ENCODE data around the gene ZDHHC14. TPM values are rescaled to one million over a fixed set of nuclear protein-coding genes. Genes with fewer than 3 reads are reported as not detected.

Gene ZDHHC14
- total and polyA plus RNA-seq, 2 experiments from 2014 or later, result 3.0 to 7.4 TPM

GRCh38 chr6:157667211-157668008 lies 286.4 kb downstream of the ZDHHC14 start:
- TF ChIP-seq ZNF114 (CRISPR knock-in tag; IDR thresholded peaks at IDR 0.05) (no peak), CTCF (conservative IDR thresholded peaks at IDR 0.05; ENCODE audit: low read depth in 2 of 2) (peak; percentile 86 to 94)
- DNase-seq (ENCODE audit: low spot score) (peak; percentile 85), ATAC-seq (peak; percentile 62)
- peaks cover 29% of the 10 kb centered on the region for H3K4me1 Mint-ChIP-seq
- no peak overlapping the region for H3K27ac Mint-ChIP-seq
- Histone ChIP-seq H3K27ac (ENCODE audit: low read depth) (no peak overlapping the region), H3K79me2 (replicated peaks; ENCODE audit: insufficient read depth) (no peaks in the 10 kb centered on the region), H3K36me3 (ENCODE audit: insufficient read depth) (no peaks in the 10 kb centered on the region), H3K4me3 (no peak overlapping the region), H3K4me2 (no peak overlapping the region), H4K20me1 (replicated peaks; ENCODE audit: insufficient read depth) (no peaks in the 10 kb centered on the region), H3K4me1 (ENCODE audit: insufficient read depth) (peaks cover 19% of the 10 kb centered on the region), H3F3A (replicated peaks; ENCODE audit: low read depth) (0 out of 2 replicates have a peak, but pooled peaks cover 4% of the 10 kb centered on the region), H3K9me2 (ENCODE audit: insufficient read depth) (no peaks in the 10 kb centered on the region), H3K27me3 (ENCODE audit: insufficient read depth) (no peaks in the 10 kb centered on the region), H2AFZ (no peak overlapping the region)
- H3K4me3 Mint-ChIP-seq, result no peak overlapping the region
- H3K36me3 Mint-ChIP-seq (ENCODE audit: low read depth), result no peaks in the 10 kb centered on the region; the same call in 2 of the 3 replicates
- peaks cover 2% of the 10 kb centered on the region for H3K27me3 Mint-ChIP-seq (ENCODE audit: insufficient read depth, low read depth, poor library complexity)
- H3K9me3 Mint-ChIP-seq, result no peaks in the 10 kb centered on the region; the same call in 2 of the 3 replicates

DNA sequence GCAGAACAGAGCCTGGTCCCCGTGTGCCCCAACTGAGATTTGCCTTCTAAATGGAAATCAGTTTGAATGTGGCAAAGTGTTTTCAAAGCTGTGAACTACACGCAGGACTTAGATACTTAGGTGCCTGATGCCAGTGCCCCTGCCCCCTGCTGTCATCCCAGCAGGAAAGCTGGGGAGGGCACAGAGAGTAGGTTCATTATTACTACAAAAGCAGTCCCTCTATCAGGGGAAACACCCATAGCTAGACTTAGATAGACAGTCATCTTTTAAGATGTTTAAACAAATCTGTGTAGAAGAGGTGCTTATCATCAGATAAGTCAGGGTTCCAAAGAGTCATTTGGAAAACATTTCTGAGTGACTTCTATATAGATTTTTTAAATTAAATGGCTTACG lies 287.0 kb downstream of the ZDHHC14 start:
- Histone ChIP-seq H3K36me3 (ENCODE audit: insufficient read depth) (no peaks in the 10 kb centered on the region), H4K20me1 (replicated peaks; ENCODE audit: insufficient read depth) (no peaks in the 10 kb centered on the region), H3K9me2 (ENCODE audit: insufficient read depth) (no peaks in the 10 kb centered on the region), H3F3A (replicated peaks; ENCODE audit: low read depth) (0 out of 2 replicates have a peak, but pooled peaks cover 4% of the 10 kb centered on the region), H3K79me2 (replicated peaks; ENCODE audit: insufficient read depth) (no peaks in the 10 kb centered on the region), H3K4me3 (no peak overlapping the region), H3K27ac (ENCODE audit: low read depth) (no peak overlapping the region), H3K27me3 (ENCODE audit: insufficient read depth) (no peaks in the 10 kb centered on the region), H3K4me2 (no peak overlapping the region), H2AFZ (no peak overlapping the region), H3K4me1 (ENCODE audit: insufficient read depth) (peaks cover 19% of the 10 kb centered on the region)
- DNase-seq (ENCODE audit: low spot score) (no peak), ATAC-seq (no peak)
- no peak overlapping the region for H3K4me3 Mint-ChIP-seq
- peaks cover 29% of the 10 kb centered on the region for H3K4me1 Mint-ChIP-seq
- no peak overlapping the region for H3K27ac Mint-ChIP-seq
- no peaks in the 10 kb centered on the region; the same call in 2 of the 3 replicates for H3K9me3 Mint-ChIP-seq
- no peaks in the 10 kb centered on the region; the same call in 2 of the 3 replicates for H3K36me3 Mint-ChIP-seq (ENCODE audit: low read depth)
- TF ChIP-seq JUNB (IDR thresholded peaks at IDR 0.05; ENCODE audit: unreplicated experiment) (no peak), CTCF (conservative IDR thresholded peaks at IDR 0.05; ENCODE audit: low read depth in 2 of 2) (no peak), ZNF462 (CRISPR knock-in tag; IDR thresholded peaks at IDR 0.05) (no peak), ETS1 (IDR thresholded peaks at IDR 0.05) (no peak), ZNF114 (CRISPR knock-in tag; IDR thresholded peaks at IDR 0.05) (no peak), CREB1 (CRISPR knock-in tag; IDR thresholded peaks at IDR 0.05; ENCODE audit: low read depth) (no peak)
- H3K27me3 Mint-ChIP-seq (ENCODE audit: insufficient read depth, low read depth, poor library complexity), result peaks cover 2% of the 10 kb centered on the region
